Parathyroid adenoma (tissue), 2 donors: Measurements from ENCODE around the gene PREX1.

Source experiments
- H2AFZ ChIP-seq: fragments of 300-600 bp; sonication (generic); one replicate; pipeline ENCODE4 v1.7.0; 2017; ENCODE audit warnings: antibody characterized with exemption, mild to moderate bottlenecking
- H3K27ac ChIP-seq: fragments of 300-600 bp; sonication (generic); one replicate; pipeline ENCODE4 v1.7.0; 2017
- H3K27me3 ChIP-seq: fragments of 300-600 bp; sonication (generic); one replicate; pipeline ENCODE4 v1.7.0; 2017; ENCODE audit warnings: low read length; ENCODE audit not compliant: control insufficient read depth, insufficient read depth
- H3K36me3 ChIP-seq: fragments of 300-600 bp; sonication (generic); one replicate; pipeline ENCODE4 v1.7.0; 2017; ENCODE audit warnings: low read length; ENCODE audit not compliant: control insufficient read depth, insufficient read depth
- H3K4me1 ChIP-seq: fragments of 300-600 bp; sonication (generic); one replicate; pipeline ENCODE4 v1.7.0; 2017; ENCODE audit warnings: control low read depth
- H3K4me2 ChIP-seq: fragments of 300-600 bp; sonication (generic); one replicate; pipeline ENCODE4 v1.7.0; 2017; ENCODE audit warnings: low read length
- H3K4me3 ChIP-seq: fragments of 300-600 bp; sonication (generic); one replicate; pipeline ENCODE4 v1.7.0; 2017; ENCODE audit warnings: low read depth, low read length
- H3K79me2 ChIP-seq: fragments of 300-600 bp; sonication (generic); one replicate; pipeline ENCODE4 v1.7.0; 2017; ENCODE audit warnings: control low read depth
- H3K9ac ChIP-seq: fragments of 300-600 bp; sonication (generic); one replicate; pipeline ENCODE4 v1.7.0; 2017; ENCODE audit warnings: mild to moderate bottlenecking
- H3K9me3 ChIP-seq: fragments of 300-600 bp; sonication (generic); one replicate; pipeline ENCODE4 v1.7.0; 2017; ENCODE audit warnings: low read length; ENCODE audit not compliant: control insufficient read depth
- TF ChIP-seq, protein P1 (sequence below): fragments of 300-600 bp; sonication (generic); IDR thresholded peaks from one replicate; pipeline ENCODE4 v1.7.0; 2017; ENCODE audit warnings: antibody characterized with exemption, mild to moderate bottlenecking
- donor health status: primary hyperparathyroidism.

PREX1 gene

DNA sequence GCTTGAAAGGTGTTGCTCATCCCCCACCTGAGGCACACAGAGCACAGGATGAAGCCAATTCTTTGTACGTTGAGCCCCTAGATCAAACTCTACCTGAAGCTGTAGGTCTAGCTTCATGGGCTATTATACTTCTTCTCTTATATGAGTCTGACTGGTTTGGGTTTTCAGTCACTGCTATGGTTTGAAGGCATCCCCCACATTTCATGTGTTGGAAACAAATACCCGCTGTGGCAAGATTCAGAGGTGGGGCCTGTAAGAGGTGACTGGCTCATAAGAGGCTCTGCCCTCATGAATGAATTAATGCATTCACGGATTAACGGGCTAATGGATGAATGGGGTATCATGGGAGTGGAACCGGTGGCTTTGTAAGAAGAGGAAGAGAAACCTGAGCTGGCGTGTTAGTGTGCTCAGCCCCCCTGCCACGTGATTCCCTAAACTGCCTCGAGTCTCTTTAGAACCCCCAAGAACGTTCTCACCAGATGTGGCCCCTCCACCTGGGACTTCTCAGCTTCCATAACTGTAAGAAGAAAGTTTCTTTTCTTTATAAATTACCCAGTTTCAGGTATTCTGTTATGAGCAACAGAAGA, 39.2 kb downstream of the PREX1 start:
- H3K36me3 ChIP-seq = no peaks in the 10 kb centered on the region
- H3K9ac ChIP-seq = no peak overlapping the region
- H3K79me2 ChIP-seq = no peaks in the 10 kb centered on the region
- TF ChIP-seq, protein P1, sequence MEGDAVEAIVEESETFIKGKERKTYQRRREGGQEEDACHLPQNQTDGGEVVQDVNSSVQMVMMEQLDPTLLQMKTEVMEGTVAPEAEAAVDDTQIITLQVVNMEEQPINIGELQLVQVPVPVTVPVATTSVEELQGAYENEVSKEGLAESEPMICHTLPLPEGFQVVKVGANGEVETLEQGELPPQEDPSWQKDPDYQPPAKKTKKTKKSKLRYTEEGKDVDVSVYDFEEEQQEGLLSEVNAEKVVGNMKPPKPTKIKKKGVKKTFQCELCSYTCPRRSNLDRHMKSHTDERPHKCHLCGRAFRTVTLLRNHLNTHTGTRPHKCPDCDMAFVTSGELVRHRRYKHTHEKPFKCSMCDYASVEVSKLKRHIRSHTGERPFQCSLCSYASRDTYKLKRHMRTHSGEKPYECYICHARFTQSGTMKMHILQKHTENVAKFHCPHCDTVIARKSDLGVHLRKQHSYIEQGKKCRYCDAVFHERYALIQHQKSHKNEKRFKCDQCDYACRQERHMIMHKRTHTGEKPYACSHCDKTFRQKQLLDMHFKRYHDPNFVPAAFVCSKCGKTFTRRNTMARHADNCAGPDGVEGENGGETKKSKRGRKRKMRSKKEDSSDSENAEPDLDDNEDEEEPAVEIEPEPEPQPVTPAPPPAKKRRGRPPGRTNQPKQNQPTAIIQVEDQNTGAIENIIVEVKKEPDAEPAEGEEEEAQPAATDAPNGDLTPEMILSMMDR = no peak
- H3K4me2 ChIP-seq = no peak overlapping the region
- H3K9me3 ChIP-seq = no peaks in the 10 kb centered on the region
- H2AFZ ChIP-seq = no peak overlapping the region
- no peaks in the 10 kb centered on the region for H3K27me3 ChIP-seq
- no peaks in the 10 kb centered on the region for H3K4me1 ChIP-seq
- H3K4me3 ChIP-seq = no peak overlapping the region
- H3K27ac ChIP-seq = no peak overlapping the region

DNA sequence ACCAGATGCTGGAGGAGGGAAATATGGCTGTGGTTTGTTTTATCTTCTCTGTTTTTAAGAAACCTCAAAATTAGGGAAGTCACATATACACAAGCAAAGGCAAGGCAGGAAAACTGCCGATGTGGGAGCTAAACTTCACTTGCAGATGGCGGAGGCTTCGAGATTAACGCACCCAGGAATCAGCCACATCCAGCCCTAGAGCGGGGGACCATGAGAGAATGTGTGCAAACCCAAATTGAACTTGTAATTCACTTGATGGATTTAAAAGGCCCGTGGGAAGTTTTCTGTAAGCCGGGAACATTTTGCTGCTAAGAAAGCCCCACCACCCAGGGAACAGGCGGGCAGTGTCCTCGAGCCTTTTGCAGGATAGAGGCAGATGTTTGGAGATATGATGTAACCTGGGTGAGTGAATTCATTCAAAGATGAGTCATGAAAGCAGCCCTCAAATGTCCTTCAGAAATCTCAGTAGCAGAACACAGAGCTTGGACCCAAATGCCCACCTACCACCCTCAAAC, 39.9 kb downstream of the PREX1 start:
- Histone ChIP-seq H3K27me3 (no peaks in the 10 kb centered on the region), H3K4me2 (no peak overlapping the region), H3K36me3 (no peaks in the 10 kb centered on the region), H3K27ac (no peak overlapping the region), H3K4me1 (no peaks in the 10 kb centered on the region), H3K79me2 (no peaks in the 10 kb centered on the region), H3K9me3 (no peaks in the 10 kb centered on the region), H3K9ac (no peak overlapping the region), H2AFZ (no peak overlapping the region), H3K4me3 (no peak overlapping the region)
- TF ChIP-seq, protein P1 = no peak

- no peak overlapping the region for H3K4me2 ChIP-seq
- H3K9me3 ChIP-seq = no peaks in the 10 kb centered on the region
- no peaks in the 10 kb centered on the region for H3K36me3 ChIP-seq
- TF ChIP-seq, protein P1 = no peak
- no peaks in the 10 kb centered on the region for H3K27me3 ChIP-seq
- no peak overlapping the region for H3K27ac ChIP-seq
- no peaks in the 10 kb centered on the region for H3K79me2 ChIP-seq
- H3K4me3 ChIP-seq = no peak overlapping the region
- no peak overlapping the region for H3K9ac ChIP-seq
- H2AFZ ChIP-seq = no peak overlapping the region
- no peaks in the 10 kb centered on the region for H3K4me1 ChIP-seq
Observed at GRCh38 chr20:48786951-48787705, 40.7 kb downstream of the PREX1 start.

DNA sequence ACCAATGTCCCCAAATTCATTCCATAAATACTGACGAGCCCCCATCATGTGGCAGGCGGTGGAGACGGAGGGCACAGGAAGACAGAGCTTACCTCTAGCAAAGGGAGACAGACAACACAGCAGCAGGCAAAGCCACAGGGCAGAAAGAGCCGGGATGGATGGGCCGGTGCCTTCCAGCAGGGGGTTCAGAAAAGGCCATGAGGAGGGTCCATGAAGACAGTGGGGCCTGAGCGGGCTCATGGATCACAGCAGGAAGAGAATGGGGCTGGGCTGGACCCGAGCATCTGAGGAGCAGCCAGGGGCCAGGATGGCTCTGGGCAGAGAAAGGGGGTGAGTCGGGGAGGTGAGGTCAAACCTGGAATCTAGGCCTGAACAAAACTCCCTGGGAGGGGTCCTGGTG, 42.0 kb downstream of the PREX1 start:
- Histone ChIP-seq H3K4me2 (no peak overlapping the region), H3K9me3 (no peaks in the 10 kb centered on the region), H2AFZ (no peak overlapping the region), H3K27ac (no peak overlapping the region), H3K4me3 (no peak overlapping the region), H3K9ac (no peak overlapping the region), H3K36me3 (no peaks in the 10 kb centered on the region), H3K27me3 (no peaks in the 10 kb centered on the region), H3K4me1 (no peaks in the 10 kb centered on the region), H3K79me2 (no peaks in the 10 kb centered on the region)
- TF ChIP-seq, protein P1 = no peak
